Placental pericyte (primary cell): ENCODE measurements around the gene TRAPPC2B. TPM values are rescaled to one million over a fixed set of nuclear protein-coding genes. Genes with fewer than 3 reads are reported as not detected.

ENCODE experiments used
- total RNA-seq: library from RNA; depleted of rRNA; stranded (reverse); fragments of >200 nt; gene quantifications from 2 replicates; pipeline ENCODE4 v1.2.3, GENCODE V29; 2012

TRAPPC2B gene
- total RNA-seq, result 10.2 and 11.2 TPM in 2 replicates

GRCh38 chr19:57362997-57363687, at the start of gene TRAPPC2B, which contains the start of gene ZNF547:
Gene TRAPPC2B (plus strand): TSS chr19:57363551. CDS start chr19:57364834, 1,283 bp downstream.
Gene ZNF547 (plus strand): TSS chr19:57363551. CDS start chr19:57368556, 5,005 bp downstream.

GRCh38 chr19:57320180-57321084, 42.9 kb upstream of the TRAPPC2B start, which contains the start of gene ZNF543:
Gene ZNF543 (plus strand): TSS chr19:57320472. CDS start chr19:57320854, 382 bp downstream.

GRCh38 chr19:57350877-57351805, 12.2 kb upstream of the TRAPPC2B start, which contains the start of gene ZNF304:
Gene ZNF304 (plus strand): TSS chr19:57351271. CDS start chr19:57351665, 394 bp downstream.

GRCh38 chr19:57389730-57390598, 26.6 kb downstream of the TRAPPC2B start, which contains the start of gene ZNF548:
Gene ZNF548 (plus strand): TSS chr19:57389854. CDS start chr19:57390100, 246 bp downstream.

GRCh38 chr19:57410877-57411671, 47.7 kb downstream of the TRAPPC2B start, which contains the start of gene ZNF17:
Gene ZNF17 (plus strand): TSS chr19:57411161. CDS start chr19:57413616, 2,455 bp downstream.

Other genes with a start within 250 kb of the TRAPPC2B start
- not detected in 2 replicates for gene USP29, start 243.6 kb upstream of the TRAPPC2B start, total RNA-seq
- gene ZIM3, start 218.3 kb upstream of the TRAPPC2B start, total RNA-seq, result not detected in 2 replicates
- not detected in 2 replicates for gene DUXA, start 196.1 kb upstream of the TRAPPC2B start, total RNA-seq
- gene ZNF264, start 172.1 kb upstream of the TRAPPC2B start, total RNA-seq, result 22.8 and 31.9 TPM in 2 replicates
- gene AURKC, start 132.5 kb upstream of the TRAPPC2B start, total RNA-seq, result 0.22 and 1.0 TPM in 2 replicates
- 32.5 and 36.5 TPM in 2 replicates for gene ZNF805, start 122.9 kb upstream of the TRAPPC2B start, total RNA-seq
- 96.5 and 103 TPM in 2 replicates for gene ZNF460, start 83.1 kb upstream of the TRAPPC2B start, total RNA-seq
- 11.6 and 11.7 TPM in 2 replicates for gene ZNF543, start 43.1 kb upstream of the TRAPPC2B start, total RNA-seq
- gene ZNF304, start 12.3 kb upstream of the TRAPPC2B start, total RNA-seq, result 7.9 and 10.9 TPM in 2 replicates
- gene ZNF547, start within 50 bp of the TRAPPC2B start, total RNA-seq, result 3.6 and 5.3 TPM in 2 replicates
- 16.6 and 19.7 TPM in 2 replicates for gene ZNF548, start 26.3 kb downstream of the TRAPPC2B start, total RNA-seq
- 8.3 and 14.0 TPM in 2 replicates for gene ZNF17, start 47.6 kb downstream of the TRAPPC2B start, total RNA-seq
- gene ZNF749, start 71.8 kb downstream of the TRAPPC2B start, total RNA-seq, result 7.4 and 12.5 TPM in 2 replicates
- gene VN1R1, start 93.6 kb downstream of the TRAPPC2B start, total RNA-seq, result 0.22 and 0.86 TPM in 2 replicates
- 13.1 and 16.8 TPM in 2 replicates for gene ZNF772, start 114.0 kb downstream of the TRAPPC2B start, total RNA-seq
- 7.9 and 13.0 TPM in 2 replicates for gene ZNF419, start 124.2 kb downstream of the TRAPPC2B start, total RNA-seq
- 15.2 and 32.8 TPM in 2 replicates for gene ZNF773, start 136.4 kb downstream of the TRAPPC2B start, total RNA-seq
- 3.9 and 6.9 TPM in 2 replicates for gene ZNF549, start 163.8 kb downstream of the TRAPPC2B start, total RNA-seq
- gene ZNF550, start 196.3 kb downstream of the TRAPPC2B start, total RNA-seq, result 8.4 and 9.6 TPM in 2 replicates
- gene ZNF416, start 215.4 kb downstream of the TRAPPC2B start, total RNA-seq, result 6.3 and 8.6 TPM in 2 replicates
- gene ZIK1, start 220.6 kb downstream of the TRAPPC2B start, total RNA-seq, result 3.5 and 15.3 TPM in 2 replicates
- gene ZNF530, start 236.3 kb downstream of the TRAPPC2B start, total RNA-seq, result 2.2 and 11.0 TPM in 2 replicates